Esophagus muscularis mucosa (tissue), 4 donors: ENCODE data around the gene BCL7A. TPM values are rescaled to one million over a fixed set of nuclear protein-coding genes. Genes with fewer than 3 reads are reported as not detected.
A peak's percentile ranks its signal among the peaks of the same experiment; 100 is the strongest.

Experiments
- DNase-seq: peaks from one replicate; pipeline ENCODE4 v3.0.0-alpha.2; 2017; ENCODE audit errors: extremely low spot score
- H3K27ac ChIP-seq, 4 donors: fragments of 200-600 bp; sonication (generic); replicated peaks in 1 of 4; 1 replicate in 3 of 4; 2 replicates in 1 of 4; pipeline ENCODE4 v1.5.1; 2016 to 2019; ENCODE audit warnings: mild to moderate bottlenecking in 1 of 4
- H3K27me3 ChIP-seq, 4 donors: fragments of 200-600 bp; sonication (generic); one replicate each; pipeline versions ENCODE4 v1.5.1 to v1.6.0; 2016 to 2019
- H3K36me3 ChIP-seq, 4 donors: fragments of 200-600 bp; sonication (generic); one replicate each; pipeline ENCODE4 v1.5.1; 2016 to 2019
- H3K4me1 ChIP-seq, 4 donors: fragments of 200-600 bp; sonication (generic); one replicate each; pipeline ENCODE4 v1.5.1; 2016 to 2019
- H3K4me3 ChIP-seq, 4 donors: fragments of 200-600 bp; sonication (generic); 1 replicate in 2 of 4; 2 replicates in 2 of 4; pipeline ENCODE4 v1.5.1; 2016 to 2019; ENCODE audit warnings: mild to moderate bottlenecking in 4 of 4, moderate library complexity in 1 of 4
- H3K9me3 ChIP-seq, 4 donors: fragments of 200-600 bp; sonication (generic); 1 replicate in 3 of 4; 2 replicates in 1 of 4; pipeline ENCODE4 v1.5.1; 2016 to 2019
- EP300 ChIP-seq: sonication (generic); formaldehyde crosslinking; IDR thresholded peaks from one replicate; pipeline ENCODE4 v1.6.1; 2017; ENCODE audit warnings: antibody characterized with exemption
- POLR2A ChIP-seq: fragments of 450-650 bp; IDR thresholded peaks from one replicate; pipeline ENCODE4 v1.6.1; 2017; ENCODE audit warnings: antibody characterized with exemption, moderate library complexity, mild to moderate bottlenecking, low read depth
- POLR2AphosphoS5 ChIP-seq, 2 donors: sonication (generic); formaldehyde crosslinking; IDR thresholded peaks; one replicate each; pipeline ENCODE4 v1.6.1; 2017; ENCODE audit warnings: antibody characterized with exemption in 2 of 2
- WGBS: methylation state at CpG from one replicate; pipeline ENCODE4 v1.1.5; 2018; 5-methylcytosine and 5-hydroxymethylcytosine counted together
- intact Hi-C: fragments of 100-400 bp; cut with DNase I; formaldehyde crosslinking; loops from one replicate; pipeline ENCODE4 v1.15.1; 2023
- total RNA-seq, 4 donors: library from RNA; depleted of rRNA; stranded (reverse); fragments of >200 nt; gene quantifications; one replicate each; pipeline versions ENCODE4 v1.1.0 to v1.2.1, GENCODE V29; 2016
- TF ChIP-seq, protein P1 (sequence below), 3 experiments: fragments of 200-600 bp in 2 of 3; fragments of 450-650 bp in 1 of 3; sonication (generic) in 2 of 3; IDR thresholded peaks; one replicate each; pipeline ENCODE4 v1.5.1; 2017 to 2019; ENCODE audit warnings: antibody characterized with exemption in 3 of 3, mild to moderate bottlenecking in 2 of 3, moderate library complexity in 1 of 3

BCL7A gene
- total RNA-seq, 4 donors from 2014 or later, result 2.9 to 10.1 (median 6.3) TPM

DNA sequence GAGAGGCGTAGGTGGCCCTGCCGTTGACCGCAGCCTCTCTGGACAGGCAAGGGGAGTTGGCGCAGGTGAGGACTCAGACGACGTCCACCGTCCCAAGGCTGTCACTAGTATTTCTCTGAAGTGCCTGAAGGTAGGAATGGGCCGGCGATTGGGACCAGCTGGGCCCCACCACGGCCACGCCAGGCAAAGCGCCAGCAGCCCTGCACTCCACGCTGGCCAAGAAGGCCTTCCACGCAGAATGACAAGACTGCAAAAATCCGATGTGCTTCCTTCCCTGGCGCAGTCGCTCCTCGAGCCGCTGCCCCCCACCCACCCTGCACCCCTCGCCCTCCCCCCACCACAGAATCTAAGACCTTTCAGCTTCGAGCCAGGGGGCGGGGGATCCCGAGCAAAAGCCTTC is 39.6 kb downstream of the BCL7A start:
- no peak for TF ChIP-seq EP300
- Histone ChIP-seq H3K27me3 (no peaks in the 10 kb centered on the region), H3K36me3 (peaks cover 0 to 17% (median 10%) of the 10 kb centered on the region in 4 donors), H3K27ac (peak overlapping the region in 1 of 4 donors; percentile 15), H3K9me3 (no peaks in the 10 kb centered on the region), H3K4me1 (peaks cover 34 to 61% (median 53%) of the 10 kb centered on the region in 4 donors), H3K4me3 (no peak overlapping the region)
- intact Hi-C loops, result no loop called here
- 100% methylated on average over 10 of the region's 23 CpGs for WGBS
- DNase-seq, result no peak

DNA sequence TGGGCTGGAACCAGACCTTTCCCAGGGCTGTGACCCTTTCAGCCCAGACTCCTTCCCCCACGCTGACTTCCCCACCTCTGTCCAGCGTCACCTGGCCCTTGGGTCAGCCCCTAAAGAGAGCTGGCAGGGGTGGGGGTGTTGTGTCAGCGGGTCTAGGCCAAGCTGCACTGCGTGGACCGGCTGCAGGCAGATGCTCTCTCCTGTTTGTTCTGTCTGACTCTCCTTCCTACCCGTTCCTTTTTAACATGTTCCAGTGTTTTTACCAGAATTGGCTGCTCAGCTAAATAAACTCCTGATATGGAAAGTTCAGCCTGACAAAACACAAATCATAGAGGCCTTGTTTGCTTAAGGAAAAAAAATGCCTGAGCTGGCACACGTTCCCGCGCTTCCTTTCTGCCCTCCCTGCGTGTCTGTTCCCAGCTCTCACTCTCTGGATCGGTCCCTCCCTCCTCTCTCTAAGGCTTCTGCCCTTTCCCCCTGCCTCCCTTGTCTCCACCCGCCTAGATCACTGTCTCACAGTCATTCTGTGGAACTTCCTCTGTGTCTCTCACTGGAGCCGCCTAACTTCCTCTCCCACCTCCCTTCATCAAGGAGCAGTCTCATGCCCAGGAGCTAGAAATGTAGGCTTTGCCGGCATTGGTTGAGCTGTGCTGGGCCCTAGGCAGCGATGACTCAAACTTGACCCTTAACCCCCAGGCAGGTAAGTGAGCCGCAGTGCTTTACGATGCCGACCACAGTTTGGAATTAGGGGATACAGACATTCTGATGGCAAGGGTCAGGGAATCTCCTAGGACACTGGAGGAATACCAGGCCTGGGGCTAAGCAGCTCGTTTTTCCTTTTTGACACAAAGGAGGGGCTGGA is 41.4 kb downstream of the BCL7A start:
- Histone ChIP-seq H3K4me1 (peaks cover 38 to 79% (median 64%) of the 10 kb centered on the region in 4 donors), H3K36me3 (peaks cover 0 to 8% (median 5%) of the 10 kb centered on the region in 4 donors), H3K4me3 (peak overlapping the region in 2 of 4 donors; percentile 18 to 29), H3K27me3 (no peaks in the 10 kb centered on the region), H3K27ac (peak overlapping the region; percentile 79 to 84 (median 82)), H3K9me3 (no peaks in the 10 kb centered on the region)
- no peak for DNase-seq
- intact Hi-C loops, result no loop called here
- TF ChIP-seq POLR2AphosphoS5 (IDR thresholded peaks at IDR 0.05) (peak; percentile 44 to 49), EP300 (no peak)
- WGBS, result 21% methylated on average over 19 of the region's 19 CpGs

DNA sequence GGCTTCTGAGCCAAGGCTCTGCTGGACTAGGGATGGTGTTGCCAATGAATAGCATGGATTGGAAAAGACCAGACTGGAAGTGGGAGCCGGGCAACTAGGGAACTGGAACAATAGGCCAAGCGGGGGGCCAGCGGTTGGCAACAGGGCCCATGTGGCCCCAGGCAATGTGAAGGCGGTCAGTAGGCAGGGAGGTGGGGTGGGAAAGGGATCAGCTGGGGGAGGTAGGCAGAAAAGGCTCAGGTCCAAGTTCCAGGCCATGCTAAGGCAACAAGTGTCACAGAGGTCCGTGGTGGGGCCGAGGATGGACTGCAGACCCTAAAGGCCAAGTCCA is 42.0 kb downstream of the BCL7A start:
- Histone ChIP-seq H3K27ac (peak overlapping the region; percentile 79 to 84 (median 82)), H3K36me3 (peaks cover 0 to 8% (median 4%) of the 10 kb centered on the region in 4 donors), H3K4me3 (peak overlapping the region in 2 of 4 donors; percentile 18 to 29), H3K9me3 (no peaks in the 10 kb centered on the region), H3K27me3 (no peaks in the 10 kb centered on the region), H3K4me1 (peaks cover 42 to 85% (median 70%) of the 10 kb centered on the region in 4 donors)
- 71% methylated on average over 6 of the region's 6 CpGs for WGBS
- TF ChIP-seq, protein P1, sequence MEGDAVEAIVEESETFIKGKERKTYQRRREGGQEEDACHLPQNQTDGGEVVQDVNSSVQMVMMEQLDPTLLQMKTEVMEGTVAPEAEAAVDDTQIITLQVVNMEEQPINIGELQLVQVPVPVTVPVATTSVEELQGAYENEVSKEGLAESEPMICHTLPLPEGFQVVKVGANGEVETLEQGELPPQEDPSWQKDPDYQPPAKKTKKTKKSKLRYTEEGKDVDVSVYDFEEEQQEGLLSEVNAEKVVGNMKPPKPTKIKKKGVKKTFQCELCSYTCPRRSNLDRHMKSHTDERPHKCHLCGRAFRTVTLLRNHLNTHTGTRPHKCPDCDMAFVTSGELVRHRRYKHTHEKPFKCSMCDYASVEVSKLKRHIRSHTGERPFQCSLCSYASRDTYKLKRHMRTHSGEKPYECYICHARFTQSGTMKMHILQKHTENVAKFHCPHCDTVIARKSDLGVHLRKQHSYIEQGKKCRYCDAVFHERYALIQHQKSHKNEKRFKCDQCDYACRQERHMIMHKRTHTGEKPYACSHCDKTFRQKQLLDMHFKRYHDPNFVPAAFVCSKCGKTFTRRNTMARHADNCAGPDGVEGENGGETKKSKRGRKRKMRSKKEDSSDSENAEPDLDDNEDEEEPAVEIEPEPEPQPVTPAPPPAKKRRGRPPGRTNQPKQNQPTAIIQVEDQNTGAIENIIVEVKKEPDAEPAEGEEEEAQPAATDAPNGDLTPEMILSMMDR (IDR thresholded peaks at IDR 0.05), result no peak
- TF ChIP-seq EP300, result no peak
- no peak for TF ChIP-seq POLR2AphosphoS5 (IDR thresholded peaks at IDR 0.05)
- TF ChIP-seq POLR2A, result no peak
- intact Hi-C loops, result no loop called here
- no peak for DNase-seq

GRCh38 chr12:122064025-122064777 is 42.5 kb downstream of the BCL7A start:
- Histone ChIP-seq H3K27ac (peak overlapping the region; percentile 79 to 84 (median 82)), H3K36me3 (peaks cover 0 to 6% (median 2%) of the 10 kb centered on the region in 4 donors), H3K27me3 (no peaks in the 10 kb centered on the region), H3K9me3 (no peaks in the 10 kb centered on the region), H3K4me1 (peaks cover 42 to 84% (median 74%) of the 10 kb centered on the region in 4 donors), H3K4me3 (no peak overlapping the region)
- 68% methylated on average over 14 of the region's 14 CpGs for WGBS
- TF ChIP-seq POLR2AphosphoS5 (IDR thresholded peaks at IDR 0.05) (peak in 1 of 2 donors; percentile 51), POLR2A (no peak), EP300 (no peak)
- TF ChIP-seq, protein P1 (IDR thresholded peaks at IDR 0.05), result peak in 1 of 3 experiments; percentile 29
- intact Hi-C loops, result no loop called here
- DNase-seq, result peak; percentile 95

DNA sequence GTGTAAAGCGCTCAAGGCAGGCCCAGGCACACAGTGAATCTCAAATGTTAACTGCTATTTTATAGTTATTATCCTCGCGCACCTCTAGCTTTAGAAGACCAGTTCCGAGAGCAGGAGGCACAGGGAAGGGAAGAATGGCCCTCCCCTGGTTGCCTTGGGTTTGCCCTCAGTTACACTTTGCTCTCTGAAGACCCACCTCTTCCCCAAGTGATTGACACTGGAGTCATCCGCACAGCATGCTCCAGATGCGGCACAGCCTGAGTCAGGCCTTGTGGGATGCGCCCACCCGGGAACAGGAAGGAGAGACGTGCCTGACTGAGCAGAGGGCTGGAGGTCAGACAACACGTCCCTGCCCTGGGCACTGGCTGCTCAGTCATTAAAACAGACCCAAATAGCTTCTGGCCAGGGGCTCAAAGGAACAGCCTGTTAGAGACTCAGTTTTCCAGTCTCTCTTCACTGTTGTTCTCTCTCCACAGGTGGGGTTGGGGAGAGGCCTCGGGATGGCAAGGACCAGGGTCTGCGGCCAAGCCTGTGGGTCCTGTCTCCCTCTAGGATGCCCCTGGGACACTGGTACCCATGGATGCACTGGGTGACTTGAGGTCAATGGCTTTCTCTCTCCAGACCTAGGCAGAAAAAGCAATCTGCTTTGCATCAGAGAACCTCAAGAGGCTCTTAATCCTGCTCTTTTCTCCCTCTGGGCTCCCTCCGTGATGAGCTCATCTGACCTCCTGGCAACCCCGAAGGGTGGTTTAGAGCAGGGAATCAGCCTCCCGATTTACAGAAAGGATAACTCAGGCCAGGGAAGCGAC is 43.3 kb downstream of the BCL7A start:
- intact Hi-C loops, result no loop called here
- 71% methylated on average over 16 of the region's 16 CpGs for WGBS

More for the DNA sequence above, 43.3 kb downstream of the BCL7A start:
- no peak for DNase-seq
- Histone ChIP-seq H3K4me3 (no peak overlapping the region), H3K27me3 (no peaks in the 10 kb centered on the region), H3K36me3 (peaks cover 0 to 4% (median 0%) of the 10 kb centered on the region in 4 donors), H3K4me1 (peaks cover 42 to 76% (median 68%) of the 10 kb centered on the region in 4 donors), H3K27ac (peak overlapping the region; percentile 79 to 84 (median 82)), H3K9me3 (no peaks in the 10 kb centered on the region)
- TF ChIP-seq POLR2AphosphoS5 (IDR thresholded peaks at IDR 0.05) (no peak), EP300 (no peak), POLR2A (no peak)
- TF ChIP-seq, protein P1 (IDR thresholded peaks at IDR 0.05), result no peak
